ENCODE measurements around the gene MRPL27.

MRPL27 gene

DNA sequence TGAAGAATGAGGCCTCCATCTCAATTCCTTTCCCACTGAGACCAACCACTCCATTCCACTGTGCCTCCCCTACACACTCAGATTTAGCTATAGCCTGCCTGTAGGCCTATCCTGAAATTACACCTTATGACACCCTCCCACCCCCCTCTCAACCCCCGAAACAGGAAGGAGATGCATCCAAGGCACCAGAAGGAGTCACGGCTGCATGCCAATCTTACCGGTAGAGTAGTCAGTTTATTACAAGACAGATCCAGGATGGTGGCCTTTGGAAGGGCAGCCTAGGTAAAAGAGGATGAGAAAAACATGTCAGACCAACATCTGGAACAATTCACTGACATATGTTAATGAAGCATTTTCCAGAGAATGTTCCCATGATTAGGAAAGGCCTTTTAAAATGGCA lies 21.7 kb upstream of the MRPL27 start:
- no peak for DNase-seq (ENCODE audit: extremely low read depth, low read depth)
- TF ChIP-seq, protein P1, sequence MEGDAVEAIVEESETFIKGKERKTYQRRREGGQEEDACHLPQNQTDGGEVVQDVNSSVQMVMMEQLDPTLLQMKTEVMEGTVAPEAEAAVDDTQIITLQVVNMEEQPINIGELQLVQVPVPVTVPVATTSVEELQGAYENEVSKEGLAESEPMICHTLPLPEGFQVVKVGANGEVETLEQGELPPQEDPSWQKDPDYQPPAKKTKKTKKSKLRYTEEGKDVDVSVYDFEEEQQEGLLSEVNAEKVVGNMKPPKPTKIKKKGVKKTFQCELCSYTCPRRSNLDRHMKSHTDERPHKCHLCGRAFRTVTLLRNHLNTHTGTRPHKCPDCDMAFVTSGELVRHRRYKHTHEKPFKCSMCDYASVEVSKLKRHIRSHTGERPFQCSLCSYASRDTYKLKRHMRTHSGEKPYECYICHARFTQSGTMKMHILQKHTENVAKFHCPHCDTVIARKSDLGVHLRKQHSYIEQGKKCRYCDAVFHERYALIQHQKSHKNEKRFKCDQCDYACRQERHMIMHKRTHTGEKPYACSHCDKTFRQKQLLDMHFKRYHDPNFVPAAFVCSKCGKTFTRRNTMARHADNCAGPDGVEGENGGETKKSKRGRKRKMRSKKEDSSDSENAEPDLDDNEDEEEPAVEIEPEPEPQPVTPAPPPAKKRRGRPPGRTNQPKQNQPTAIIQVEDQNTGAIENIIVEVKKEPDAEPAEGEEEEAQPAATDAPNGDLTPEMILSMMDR (IDR thresholded peaks at IDR 0.05; ENCODE audit: low read depth, low read length): no peak

DNA sequence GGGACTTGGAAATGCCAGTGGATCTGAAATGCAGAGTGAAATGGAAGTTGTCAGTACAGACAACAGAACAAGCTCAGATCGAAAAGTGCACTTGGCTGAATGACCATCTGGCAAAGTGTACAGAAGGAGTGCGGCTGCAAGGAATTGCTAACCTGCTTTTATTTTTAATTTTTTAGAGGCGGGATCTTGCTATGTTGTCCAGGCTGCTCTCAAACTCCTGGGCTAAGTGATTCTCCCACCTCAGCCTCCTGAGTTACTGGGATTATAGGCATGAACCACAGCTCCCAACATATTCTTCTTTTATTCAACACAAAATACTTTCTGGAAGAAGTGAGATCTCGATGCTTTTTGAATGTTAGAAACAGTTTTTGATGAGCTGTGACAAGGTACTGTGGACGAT lies 20.7 kb upstream of the MRPL27 start:
- TF ChIP-seq, protein P1 (IDR thresholded peaks at IDR 0.05; ENCODE audit: low read depth, low read length): no peak
- no peak for DNase-seq (ENCODE audit: extremely low read depth, low read depth)

DNA sequence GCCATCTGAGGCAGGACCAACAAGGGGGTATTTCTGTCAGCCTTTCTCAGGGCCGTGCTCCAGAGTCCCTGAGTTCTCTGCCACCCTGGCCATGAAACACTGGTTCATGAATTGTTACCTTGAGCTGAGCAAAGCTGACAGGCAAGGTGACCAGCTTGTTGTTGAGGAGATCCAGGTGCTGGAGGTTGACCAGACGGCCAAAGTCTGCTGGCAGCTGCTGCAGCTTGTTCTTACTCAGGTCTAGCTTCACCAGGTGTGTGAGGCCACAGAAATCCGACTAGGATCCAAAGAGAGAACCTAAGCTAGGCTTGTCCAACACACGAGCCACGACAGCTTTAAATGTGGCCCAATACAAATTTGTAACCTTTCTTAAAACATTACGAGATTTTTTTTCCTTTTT lies 19.6 kb upstream of the MRPL27 start:
- TF ChIP-seq, protein P1 (IDR thresholded peaks at IDR 0.05; ENCODE audit: low read depth, low read length): no peak
- no peak for DNase-seq (ENCODE audit: extremely low read depth, low read depth)

DNA sequence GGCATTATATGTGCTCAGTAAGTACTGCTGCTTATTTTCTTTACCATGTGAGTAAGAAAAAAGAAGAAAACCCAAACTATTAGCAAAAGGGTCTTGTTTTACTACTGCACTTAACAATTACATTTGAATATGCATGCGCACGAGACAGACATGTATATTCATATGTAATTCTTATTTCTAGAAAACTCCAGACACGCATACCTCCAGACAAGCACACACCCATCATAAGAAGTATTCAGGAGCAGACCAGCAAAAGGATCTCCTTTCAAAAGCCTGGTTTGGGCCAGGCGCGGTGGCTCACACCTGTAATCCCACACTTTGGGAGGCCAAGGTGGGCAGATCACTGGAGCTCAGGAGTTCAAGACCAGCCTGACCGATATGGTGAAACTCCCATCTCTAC lies 16.6 kb upstream of the MRPL27 start:
- no peak for DNase-seq (ENCODE audit: extremely low read depth, low read depth)
- TF ChIP-seq, protein P1 (IDR thresholded peaks at IDR 0.05; ENCODE audit: low read depth, low read length): no peak

DNA sequence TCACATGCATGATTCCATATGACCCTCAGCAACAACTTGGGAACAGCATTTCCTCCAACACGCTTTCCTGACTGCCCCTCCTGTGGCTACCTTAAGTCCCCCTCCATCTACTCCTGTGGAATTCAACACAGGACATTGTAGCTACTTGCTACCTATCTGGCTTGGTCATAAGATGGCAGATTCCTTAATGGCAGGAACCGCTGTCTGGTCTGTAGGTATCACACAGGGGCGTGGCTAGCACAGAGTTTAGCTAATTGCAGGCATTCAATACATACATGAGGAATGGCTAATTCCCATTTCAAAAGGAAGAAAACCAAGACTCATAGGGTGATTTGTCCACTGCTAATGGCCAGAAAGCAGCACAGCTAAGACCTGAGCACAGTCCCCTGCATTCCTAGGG lies 15.7 kb upstream of the MRPL27 start:
- TF ChIP-seq, protein P1 (IDR thresholded peaks at IDR 0.05; ENCODE audit: low read depth, low read length): no peak
- DNase-seq (ENCODE audit: extremely low read depth, low read depth): no peak

DNA sequence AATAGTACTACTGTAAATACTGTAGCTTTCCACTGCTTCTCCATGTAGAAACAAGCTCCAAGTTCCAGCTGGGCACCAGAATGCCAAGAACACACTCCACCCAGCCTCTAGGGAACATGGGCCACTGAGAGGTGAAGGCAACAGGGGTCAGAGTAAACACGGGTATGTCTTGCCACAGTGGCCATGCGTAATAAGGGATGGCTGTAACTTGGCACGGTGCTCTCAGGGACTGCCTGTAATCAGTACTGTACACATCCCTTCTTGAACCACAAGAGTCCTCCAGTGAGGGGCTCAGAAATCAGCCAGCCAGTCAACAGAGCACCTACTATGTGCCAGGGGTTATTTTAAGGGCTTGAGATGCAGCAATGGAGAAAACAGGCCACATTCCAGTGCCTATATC lies 13.5 kb upstream of the MRPL27 start:
- no peak for DNase-seq (ENCODE audit: extremely low read depth, low read depth)
- TF ChIP-seq, protein P1 (IDR thresholded peaks at IDR 0.05; ENCODE audit: low read depth, low read length): no peak

DNA sequence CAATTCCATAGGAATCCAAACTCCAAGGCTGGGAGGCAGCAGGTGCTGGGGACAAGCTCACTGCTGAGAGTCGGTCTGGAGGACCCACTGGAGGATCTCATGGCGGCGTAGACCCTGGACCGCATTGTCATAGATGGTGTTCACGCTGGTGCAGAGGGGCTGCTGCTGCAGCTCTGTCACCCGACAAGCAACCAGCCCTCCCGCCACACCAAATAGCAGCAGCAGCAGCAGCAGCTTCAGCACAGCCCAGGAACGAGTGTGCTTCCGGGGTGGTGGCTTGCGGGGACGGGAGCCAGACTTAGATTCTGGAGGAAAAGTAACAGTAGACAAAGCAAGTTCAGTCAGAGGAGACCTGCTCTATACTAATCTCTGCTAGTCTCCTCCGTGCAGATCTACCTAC lies 9.9 kb upstream of the MRPL27 start:
- DNase-seq (ENCODE audit: extremely low read depth, low read depth): no peak
- TF ChIP-seq, protein P1 (IDR thresholded peaks at IDR 0.05; ENCODE audit: low read depth, low read length): no peak
